Measurements from ENCODE around the gene PPP1R14B. TPM values are rescaled to one million over a fixed set of nuclear protein-coding genes. Genes with fewer than 3 reads are reported as not detected.

PPP1R14B gene
- total RNA-seq, 1 donor from 2014 or later = 95.0 TPM

DNA sequence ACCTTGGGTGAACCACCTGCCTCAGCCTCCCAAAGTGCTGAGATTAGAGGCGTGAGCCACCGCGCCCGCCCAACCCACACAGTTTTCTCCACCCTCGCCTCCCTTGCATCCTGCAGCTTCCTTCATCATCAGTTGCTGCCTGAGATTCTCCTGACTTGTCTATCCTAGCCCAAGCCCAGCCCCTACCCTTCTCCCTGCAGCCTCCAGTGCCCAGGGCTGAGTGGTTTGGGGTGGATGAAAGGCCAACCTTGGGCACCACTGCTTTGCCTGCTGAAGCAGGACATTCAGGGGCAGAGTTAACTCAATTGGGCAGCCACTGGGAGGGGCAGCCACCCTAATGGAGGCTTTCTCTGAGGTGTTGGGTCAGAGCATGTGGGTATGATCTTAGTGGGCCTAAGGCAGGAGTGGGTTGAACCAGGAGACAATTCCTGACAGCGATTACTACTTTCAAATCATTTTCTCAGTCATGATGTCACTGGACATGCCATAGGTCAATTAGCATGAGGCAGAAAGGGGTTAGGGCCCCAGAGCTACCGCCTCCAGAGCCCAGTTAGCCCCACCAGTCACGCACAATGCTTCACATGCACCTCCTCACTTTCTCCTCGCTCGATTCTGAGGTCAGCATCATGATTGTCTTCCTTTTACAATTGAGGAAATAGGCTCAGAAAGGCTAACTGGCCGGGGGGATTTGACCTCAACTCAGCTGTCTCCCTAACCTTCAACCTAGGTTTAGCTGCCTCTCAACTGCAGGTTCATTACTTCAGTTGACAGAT is 6.9 kb downstream of the PPP1R14B start:
- Histone ChIP-seq H3K4me3 (ENCODE audit: low read length in 3 of 3) (peak overlapping the region; percentile 72 to 97 (median 96)), H3K9me3 (ENCODE audit: control insufficient read depth in 3 of 3, low read length in 3 of 3) (no peaks in the 10 kb centered on the region), H3K36me3 (ENCODE audit: control insufficient read depth in 3 of 3, insufficient read depth in 3 of 3, low read length in 3 of 3) (peaks cover 20 to 31% (median 31%) of the 10 kb centered on the region in 3 donors), H3K27me3 (ENCODE audit: control insufficient read depth in 3 of 3, insufficient read depth in 3 of 3, low read length in 3 of 3) (no peaks in the 10 kb centered on the region), H3K4me1 (ENCODE audit: control insufficient read depth in 3 of 3, insufficient read depth in 3 of 3, low read length in 3 of 3) (peaks cover 38 to 51% (median 46%) of the 10 kb centered on the region in 3 donors), H3K27ac (ENCODE audit: low read depth, low read length) (peak overlapping the region; percentile 100), H3K9ac (ENCODE audit: low read depth in 1 of 3, low read length in 3 of 3) (peak overlapping the region; percentile 99 to 100 (median 100))

DNA sequence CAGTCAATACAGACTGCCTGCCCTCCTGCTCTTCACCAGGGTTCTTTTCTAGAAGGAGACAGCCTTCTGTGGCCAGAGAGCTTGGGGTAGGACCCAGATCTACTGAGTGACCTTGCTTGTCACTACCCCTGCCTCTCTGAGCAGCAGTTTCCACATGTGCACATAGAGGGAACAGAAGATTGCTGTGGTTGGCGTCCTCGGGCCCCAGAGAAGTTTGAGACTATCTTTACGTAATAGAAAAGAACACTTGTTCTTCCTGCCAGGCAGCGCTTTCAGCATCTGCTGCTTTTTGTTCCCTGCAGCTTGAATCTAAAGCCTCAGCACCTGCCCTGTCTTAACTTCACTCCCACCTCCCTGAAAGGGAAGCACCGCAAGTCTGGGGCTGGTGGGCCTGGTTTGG is 7.7 kb downstream of the PPP1R14B start:
- Histone ChIP-seq H3K9me3 (ENCODE audit: control insufficient read depth in 3 of 3, low read length in 3 of 3) (no peaks in the 10 kb centered on the region), H3K9ac (ENCODE audit: low read depth in 1 of 3, low read length in 3 of 3) (no peak overlapping the region), H3K36me3 (ENCODE audit: control insufficient read depth in 3 of 3, insufficient read depth in 3 of 3, low read length in 3 of 3) (peaks cover 20 to 31% (median 28%) of the 10 kb centered on the region in 3 donors), H3K4me1 (ENCODE audit: control insufficient read depth in 3 of 3, insufficient read depth in 3 of 3, low read length in 3 of 3) (peaks cover 35 to 45% (median 42%) of the 10 kb centered on the region in 3 donors), H3K4me3 (ENCODE audit: low read length in 3 of 3) (no peak overlapping the region), H3K27me3 (ENCODE audit: control insufficient read depth in 3 of 3, insufficient read depth in 3 of 3, low read length in 3 of 3) (no peaks in the 10 kb centered on the region), H3K27ac (ENCODE audit: low read depth, low read length) (no peak overlapping the region)

GRCh38 chr11:64238076-64238475 is 8.7 kb downstream of the PPP1R14B start:
- H3K4me1 ChIP-seq (ENCODE audit: control insufficient read depth in 3 of 3, insufficient read depth in 3 of 3, low read length in 3 of 3) = peaks cover 34 to 43% (median 39%) of the 10 kb centered on the region in 3 donors
- H3K27ac ChIP-seq (ENCODE audit: low read depth, low read length) = no peak overlapping the region
- H3K9me3 ChIP-seq (ENCODE audit: control insufficient read depth in 3 of 3, low read length in 3 of 3) = no peaks in the 10 kb centered on the region
- H3K27me3 ChIP-seq (ENCODE audit: control insufficient read depth in 3 of 3, insufficient read depth in 3 of 3, low read length in 3 of 3) = no peaks in the 10 kb centered on the region
- peaks cover 16 to 24% (median 21%) of the 10 kb centered on the region in 3 donors for H3K36me3 ChIP-seq (ENCODE audit: control insufficient read depth in 3 of 3, insufficient read depth in 3 of 3, low read length in 3 of 3)
- H3K9ac ChIP-seq (ENCODE audit: low read depth in 1 of 3, low read length in 3 of 3) = no peak overlapping the region
- no peak overlapping the region for H3K4me3 ChIP-seq (ENCODE audit: low read length in 3 of 3)

DNA sequence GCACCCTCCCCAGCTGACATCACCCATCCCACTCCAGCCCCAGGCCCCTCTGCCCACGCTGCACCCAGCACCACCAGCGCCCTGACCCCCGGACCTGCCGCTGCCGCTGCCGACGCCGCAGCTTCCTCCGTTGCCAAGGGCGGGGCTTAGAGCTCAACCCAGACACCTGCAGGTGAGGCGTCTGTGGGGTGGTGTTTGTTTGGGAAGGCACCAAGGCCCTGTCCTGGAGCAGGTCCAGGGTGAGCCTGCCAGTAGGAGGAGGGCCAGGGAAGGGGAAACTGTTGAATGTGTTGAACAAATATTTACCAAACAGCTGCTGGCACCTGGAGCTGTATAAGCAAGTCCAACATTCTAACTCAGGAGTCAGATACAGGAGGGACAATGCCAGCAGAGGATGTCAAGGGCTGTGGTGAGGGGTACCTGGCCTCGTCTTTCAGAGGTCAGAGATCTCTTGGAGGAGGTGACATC is 9.2 kb downstream of the PPP1R14B start:
- no peaks in the 10 kb centered on the region for H3K27me3 ChIP-seq (ENCODE audit: control insufficient read depth in 3 of 3, insufficient read depth in 3 of 3, low read length in 3 of 3)
- no peak overlapping the region for H3K27ac ChIP-seq (ENCODE audit: low read depth, low read length)
- H3K9me3 ChIP-seq (ENCODE audit: control insufficient read depth in 3 of 3, low read length in 3 of 3) = no peaks in the 10 kb centered on the region
- no peak overlapping the region for H3K9ac ChIP-seq (ENCODE audit: low read depth in 1 of 3, low read length in 3 of 3)
- peaks cover 16 to 24% (median 20%) of the 10 kb centered on the region in 3 donors for H3K36me3 ChIP-seq (ENCODE audit: control insufficient read depth in 3 of 3, insufficient read depth in 3 of 3, low read length in 3 of 3)
- H3K4me1 ChIP-seq (ENCODE audit: control insufficient read depth in 3 of 3, insufficient read depth in 3 of 3, low read length in 3 of 3) = peaks cover 28 to 41% (median 33%) of the 10 kb centered on the region in 3 donors
- no peak overlapping the region for H3K4me3 ChIP-seq (ENCODE audit: low read length in 3 of 3)

GRCh38 chr11:64235437-64236161 is 11.1 kb downstream of the PPP1R14B start:
- peak overlapping the region; percentile 70 to 89 (median 71) for H3K9ac ChIP-seq (ENCODE audit: low read depth in 1 of 3, low read length in 3 of 3)
- peaks cover 28 to 36% (median 33%) of the 10 kb centered on the region in 3 donors for H3K4me1 ChIP-seq (ENCODE audit: control insufficient read depth in 3 of 3, insufficient read depth in 3 of 3, low read length in 3 of 3)
- peak overlapping the region; percentile 65 for H3K27ac ChIP-seq (ENCODE audit: low read depth, low read length)
- H3K27me3 ChIP-seq (ENCODE audit: control insufficient read depth in 3 of 3, insufficient read depth in 3 of 3, low read length in 3 of 3) = no peaks in the 10 kb centered on the region
- H3K9me3 ChIP-seq (ENCODE audit: control insufficient read depth in 3 of 3, low read length in 3 of 3) = no peaks in the 10 kb centered on the region
- H3K4me3 ChIP-seq (ENCODE audit: low read length in 3 of 3) = peak overlapping the region; percentile 70 to 82 (median 79)
- peaks cover 16 to 24% (median 20%) of the 10 kb centered on the region in 3 donors for H3K36me3 ChIP-seq (ENCODE audit: control insufficient read depth in 3 of 3, insufficient read depth in 3 of 3, low read length in 3 of 3)

GRCh38 chr11:64234647-64235379 is 11.9 kb downstream of the PPP1R14B start:
- H3K4me1 ChIP-seq (ENCODE audit: control insufficient read depth in 3 of 3, insufficient read depth in 3 of 3, low read length in 3 of 3) = peaks cover 23 to 30% (median 30%) of the 10 kb centered on the region in 3 donors
- H3K27me3 ChIP-seq (ENCODE audit: control insufficient read depth in 3 of 3, insufficient read depth in 3 of 3, low read length in 3 of 3) = no peaks in the 10 kb centered on the region
- no peaks in the 10 kb centered on the region for H3K9me3 ChIP-seq (ENCODE audit: control insufficient read depth in 3 of 3, low read length in 3 of 3)
- H3K4me3 ChIP-seq (ENCODE audit: low read length in 3 of 3) = peak overlapping the region; percentile 70 to 82 (median 79)
- H3K36me3 ChIP-seq (ENCODE audit: control insufficient read depth in 3 of 3, insufficient read depth in 3 of 3, low read length in 3 of 3) = peaks cover 16 to 23% (median 20%) of the 10 kb centered on the region in 3 donors
- peak overlapping the region; percentile 65 for H3K27ac ChIP-seq (ENCODE audit: low read depth, low read length)
- peak overlapping the region; percentile 70 to 89 (median 71) for H3K9ac ChIP-seq (ENCODE audit: low read depth in 1 of 3, low read length in 3 of 3)

DNA sequence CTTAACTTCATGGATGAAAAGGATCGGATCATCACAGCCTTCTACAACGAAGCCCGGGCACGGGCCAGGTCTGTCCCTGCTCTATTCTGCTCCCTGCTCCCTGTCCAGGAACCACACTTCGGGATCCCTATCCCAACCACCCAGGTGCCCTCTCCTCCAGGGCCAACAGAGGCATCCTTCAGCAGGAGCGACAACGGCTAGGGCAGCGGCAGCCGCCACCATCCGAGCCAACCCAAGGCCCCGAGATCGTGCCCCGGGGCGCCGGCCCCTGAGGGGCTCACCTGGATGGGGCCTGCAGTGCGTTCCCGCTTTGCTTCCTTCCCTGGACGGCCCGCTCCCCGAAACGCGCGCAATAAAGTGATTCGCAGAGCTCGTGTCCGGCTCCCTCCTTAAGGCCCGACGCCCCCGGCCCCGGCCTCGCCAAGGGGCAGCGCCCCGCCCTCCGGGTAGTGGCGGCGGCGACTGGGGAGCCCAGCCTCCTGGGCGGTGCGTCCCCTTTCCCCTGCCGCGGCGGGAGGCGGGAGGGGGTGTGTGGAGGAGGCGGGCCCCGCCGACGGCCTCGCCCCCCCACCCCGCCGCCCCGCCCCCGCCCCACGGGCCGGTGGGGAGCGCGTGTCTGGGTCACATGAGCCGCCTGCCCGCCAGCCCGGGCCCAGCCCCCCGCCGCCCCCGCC is 12.7 kb downstream of the PPP1R14B start, which contains the start of gene VEGFB:
Gene VEGFB (plus strand): TSS at position 672 of the 674 bp plus-strand sequence. CDS start 250 bp downstream, outside the sequence.
- H3K27me3 ChIP-seq (ENCODE audit: control insufficient read depth in 3 of 3, insufficient read depth in 3 of 3, low read length in 3 of 3) = no peaks in the 10 kb centered on the region
- H3K4me3 ChIP-seq (ENCODE audit: low read length in 3 of 3) = peak within 1 kb of the TSS; percentile 70 to 82 (median 79)
- peaks cover 28 to 35% (median 34%) of the 10 kb centered on the region in 3 donors for H3K4me1 ChIP-seq (ENCODE audit: control insufficient read depth in 3 of 3, insufficient read depth in 3 of 3, low read length in 3 of 3)
- H3K9ac ChIP-seq (ENCODE audit: low read depth in 1 of 3, low read length in 3 of 3) = peak within 1 kb of the TSS; percentile 70 to 89 (median 71)
- no peaks in the 10 kb centered on the region for H3K9me3 ChIP-seq (ENCODE audit: control insufficient read depth in 3 of 3, low read length in 3 of 3)
- peaks cover 16 to 21% (median 20%) of the 10 kb centered on the region in 3 donors for H3K36me3 ChIP-seq (ENCODE audit: control insufficient read depth in 3 of 3, insufficient read depth in 3 of 3, low read length in 3 of 3)
- H3K27ac ChIP-seq (ENCODE audit: low read depth, low read length) = peak within 1 kb of the TSS; percentile 74

GRCh38 chr11:64232967-64233315 is 13.8 kb downstream of the PPP1R14B start:
- Histone ChIP-seq H3K36me3 (ENCODE audit: control insufficient read depth in 3 of 3, insufficient read depth in 3 of 3, low read length in 3 of 3) (peaks cover 5 to 11% (median 10%) of the 10 kb centered on the region in 3 donors), H3K9ac (ENCODE audit: low read depth in 1 of 3, low read length in 3 of 3) (no peak overlapping the region), H3K9me3 (ENCODE audit: control insufficient read depth in 3 of 3, low read length in 3 of 3) (no peaks in the 10 kb centered on the region), H3K4me1 (ENCODE audit: control insufficient read depth in 3 of 3, insufficient read depth in 3 of 3, low read length in 3 of 3) (peaks cover 29 to 37% (median 35%) of the 10 kb centered on the region in 3 donors), H3K27ac (ENCODE audit: low read depth, low read length) (no peak overlapping the region), H3K27me3 (ENCODE audit: control insufficient read depth in 3 of 3, insufficient read depth in 3 of 3, low read length in 3 of 3) (no peaks in the 10 kb centered on the region), H3K4me3 (ENCODE audit: low read length in 3 of 3) (no peak overlapping the region)
